HepG2 (cell line): ENCODE results near the gene INTS14. TPM values are rescaled to one million over a fixed set of nuclear protein-coding genes. Genes with fewer than 3 reads are reported as not detected.

ENCODE experiments used
- ATAC-seq: fragments of 200-7000 bp; cut with Tn5 transposase; 3 replicates; pipeline ENCODE4 v1.9.1; 2020; ENCODE audit warnings: mild to moderate bottlenecking, moderate library complexity
- BruUV-seq: library from RNA; stranded (reverse); fragments of 400-500 nt; replicated peaks from 2 replicates; lab custom pipeline; 2021; lab: Mats Ljungman, UMichigan
- CTCF ChIA-PET: fragments of 300-600 bp; formaldehyde crosslinking; extraction: SDS; loops from one replicate; lab custom pipeline; 2021; ENCODE audit warnings: low total read pairs, inconsistent platforms, low intra/inter-chr PET ratio; lab: Yijun Ruan, JAX
- POLR2A ChIA-PET: fragments of 350-600 bp; sonication (Branson Sonifier 250); formaldehyde crosslinking; loops from one replicate; lab custom pipeline; 2020; ENCODE audit warnings: antibody characterized with exemption, inconsistent platforms; lab: Yijun Ruan, JAX
- DNase-seq: peaks from one replicate; pipeline ENCODE4 v3.0.0-alpha.2; 2015; ENCODE audit warnings: low spot score
- FAIRE-seq: peaks from 3 replicates; lab custom pipeline; 2011; peaks lifted over from hg19 to GRCh38; lab: Jason Lieb, UNC
- H2AFZ ChIP-seq: one replicate; pipeline ENCODE4 v1.6.1; 2011; ENCODE audit warnings: low read length, inconsistent platforms
- H3K27ac ChIP-seq: fragments of 300-600 bp; 3 replicates; pipeline ENCODE4 v1.8.0; 2011; ENCODE audit warnings: mixed run types, mild to moderate bottlenecking, mixed read lengths, low read length, inconsistent platforms; ENCODE audit not compliant: insufficient read depth; ENCODE audit errors: extremely low read length
- H3K27me3 ChIP-seq, 2 experiments: fragments of 200-600 bp in 1 of 2; 2 replicates in 1 of 2; 3 replicates in 1 of 2; pipeline versions ENCODE4 v1.6.0 to v1.8.0; 2011; ENCODE audit warnings: low read length in 2 of 2, mild to moderate bottlenecking in 2 of 2, moderate library complexity in 2 of 2, inconsistent platforms in 1 of 2; ENCODE audit not compliant: insufficient read depth in 2 of 2, control insufficient read depth in 1 of 2
- H3K36me3 ChIP-seq, 2 experiments: fragments of 200-600 bp in 1 of 2; replicated peaks in 1 of 2; 2 replicates in 1 of 2; 3 replicates in 1 of 2; pipeline versions ENCODE4 v1.5.1 to v1.8.0; 2011; ENCODE audit warnings: low read length in 2 of 2, inconsistent platforms in 1 of 2; ENCODE audit not compliant: insufficient read depth in 2 of 2, control insufficient read depth in 1 of 2
- H3K4me1 ChIP-seq: 2 replicates; pipeline ENCODE4 v1.5.1; 2012; ENCODE audit warnings: low read length, inconsistent platforms; ENCODE audit not compliant: insufficient read depth
- H3K4me2 ChIP-seq: 2 replicates; pipeline ENCODE4 v1.6.0; 2011; ENCODE audit warnings: low read depth, low read length, inconsistent platforms
- H3K4me3 ChIP-seq, 3 experiments: fragments of 200-600 bp in 1 of 3; sonication (generic), shearing (Covaris generic) in 1 of 3; replicated peaks in 1 of 3; 2 replicates each; pipeline ENCODE4 v1.5.1; 2011 to 2016; ENCODE audit warnings: low read length in 3 of 3, inconsistent platforms in 2 of 3, low read depth in 2 of 3, mild to moderate bottlenecking in 2 of 3, control low read depth in 1 of 3, mixed read lengths in 1 of 3; ENCODE audit not compliant: insufficient read depth in 1 of 3
- H3K79me2 ChIP-seq: one replicate; pipeline ENCODE4 v1.6.1; 2011; ENCODE audit warnings: low read length, inconsistent platforms; ENCODE audit not compliant: insufficient read depth
- H3K9ac ChIP-seq: 2 replicates; pipeline ENCODE4 v1.6.0; 2011; ENCODE audit warnings: mild to moderate bottlenecking, low read depth, low read length, inconsistent platforms; ENCODE audit not compliant: insufficient read depth
- H3K9me3 ChIP-seq: 2 replicates; pipeline ENCODE4 v1.5.1; 2012; ENCODE audit warnings: mild to moderate bottlenecking, low read length
- H4K20me1 ChIP-seq: 2 replicates; pipeline ENCODE4 v1.6.0; 2011; ENCODE audit warnings: inconsistent platforms, mild to moderate bottlenecking, low read length, moderate library complexity; ENCODE audit not compliant: insufficient read depth
- FOXP4 ChIP-seq: sonication (generic); formaldehyde crosslinking; IDR thresholded peaks from 2 replicates; pipeline ENCODE4 v1.4.0; 2020; ENCODE audit warnings: missing genetic modification reagents
- HIVEP1 ChIP-seq: sonication (generic); formaldehyde crosslinking; IDR thresholded peaks from 2 replicates; pipeline ENCODE4 v1.4.0; 2020; ENCODE audit warnings: mild to moderate bottlenecking, missing genetic modification reagents
- HMGA1 ChIP-seq: sonication (generic); formaldehyde crosslinking; conservative IDR thresholded peaks from 2 replicates; pipeline ENCODE4 v1.4.0; 2020; ENCODE audit warnings: missing genetic modification reagents
- IKZF5 ChIP-seq: IDR thresholded peaks from 2 replicates; pipeline ENCODE4 v1.6.1; 2018; ENCODE audit warnings: missing genetic modification reagents, mild to moderate bottlenecking, missing compliant biosample characterization
- ISX ChIP-seq: sonication (generic); formaldehyde crosslinking; conservative IDR thresholded peaks from 2 replicates; pipeline ENCODE4 v1.5.0; 2020; ENCODE audit warnings: missing genetic modification reagents
- MAFK ChIP-seq, 2 experiments: IDR thresholded peaks in 1 of 2; conservative IDR thresholded peaks in 1 of 2; 2 replicates each; pipeline ENCODE4 v1.6.1; 2011; ENCODE audit warnings: improper control_type of control experiment in 2 of 2, low read length in 2 of 2
- RFX3 ChIP-seq: IDR thresholded peaks from 2 replicates; pipeline ENCODE4 v1.6.1; 2016; ENCODE audit warnings: missing biosample characterization, missing genetic modification reagents
- ZNF275 ChIP-seq: sonication (generic); formaldehyde crosslinking; IDR thresholded peaks from 2 replicates; pipeline ENCODE4 v1.8.0; 2022; ENCODE audit warnings: missing genetic modification reagents, mild to moderate bottlenecking, inconsistent platforms, borderline replicate concordance
- WGBS: methylation state at CpG from one replicate; pipeline ENCODE4 v1.1.6; 2017; ENCODE audit warnings: low lambda C conversion rate; 5-methylcytosine and 5-hydroxymethylcytosine counted together
- in situ Hi-C: cut with HindIII; loops from 2 replicates; pipeline ENCODE4 v1.10.0; 2017; ENCODE audit warnings: low pct_unique_long_range_greater_than_20kb; ENCODE audit not compliant: extremely low pct_ligation_motif_present
- intact Hi-C: fragments of 100-400 bp; cut with micrococcal nuclease; formaldehyde crosslinking; loops from one replicate; pipeline ENCODE4 v1.10.0; 2022; ENCODE audit not compliant: unreplicated experiment
- polyA plus RNA-seq, 8 experiments: library from polyadenylated mRNA; depleted of rRNA in 3 of 8; stranded (reverse) in 7 of 8; unstranded in 1 of 8; fragments of >200 nt; fragmentation: Illumina TruSeq in 4 of 8; extraction: Trizol in 4 of 8; gene quantifications; 2 replicates each; pipeline versions ENCODE4 v1.2.1 to v1.2.3, GENCODE V29; 2011 to 2016; ENCODE audit warnings: low read depth in 4 of 8, missing spikeins in 1 of 8, mixed read lengths in 1 of 8; ENCODE audit not compliant: insufficient read depth in 1 of 8
- total RNA-seq, 5 experiments: library from RNA; depleted of rRNA; stranded (reverse); fragments of >200 nt; fragmentation: Illumina TruSeq; extraction: Trizol; gene quantifications; 2 replicates each; pipeline ENCODE4 v1.2.3, GENCODE V29; 2016; ENCODE audit warnings: low read depth in 1 of 5

Gene INTS14
- total and polyA plus RNA-seq, 2 of the 13 experiments (the other 11 are each of a cell fraction or from before 2014, with no cell fraction given) = 41.4 to 52.0 TPM

- no peaks in the 10 kb centered on the region for H3K79me2 ChIP-seq
- intact Hi-C loops (no loop called here), in situ Hi-C loops (no loop called here)
- peak overlapping the region; percentile 40 for H3K4me2 ChIP-seq
- no peak overlapping the region for H2AFZ ChIP-seq
- 64% methylated on average over 1 of the region's 1 CpG for WGBS
- POLR2A ChIA-PET = no interaction called here
- H3K9ac ChIP-seq = no peak overlapping the region
- H3K36me3 ChIP-seq = peaks cover 10 to 61% of the 10 kb centered on the region in 2 experiments
- H3K9me3 ChIP-seq = no peaks in the 10 kb centered on the region
- no peak overlapping the region for H3K4me3 ChIP-seq
- TF ChIP-seq HMGA1 (no peak), RFX3 (CRISPR knock-in tag) (peak; percentile 65), IKZF5 (CRISPR knock-in tag) (peak; percentile 82; the same call in 1 of the 2 replicates), HIVEP1 (CRISPR knock-in tag) (no peak), ISX (CRISPR knock-in tag) (no peak), ZNF275 (no peak), MAFK (conservative IDR thresholded peaks at IDR 0.05 in 1 of 2, IDR thresholded peaks at IDR 0.05 in 1 of 2; ENCODE audit: low read length in 2 of 2) (0 out of 4 replicates have a peak, but pooled peaks of 1 of the 2 experiments have one; percentile 9), FOXP4 (no peak)
- no peaks in the 10 kb centered on the region for H4K20me1 ChIP-seq
- peak overlapping the region; percentile 42 for H3K27ac ChIP-seq
- DNase-seq (peak; percentile 37), ATAC-seq (no peak), FAIRE-seq (no peak)
- H3K4me1 ChIP-seq = peaks cover 25% of the 10 kb centered on the region
- CTCF ChIA-PET = no interaction called here
- BruUV-seq = no TSS peak
- H3K27me3 ChIP-seq = no peaks in the 10 kb centered on the region
Observed at GRCh38 chr15:65583701-65584100, 27.2 kb downstream of the INTS14 start.
